GM23338 (cell line): ENCODE data around the gene STAC2. TPM values are rescaled to one million over a fixed set of nuclear protein-coding genes. Genes with fewer than 3 reads are reported as not detected.

Source experiments
- CREB1 ChIP-seq: fragments of 250-450 bp; sonication (Bioruptor Pico); IDR thresholded peaks from 2 replicates; pipeline ENCODE4 v1.5.0; 2020; ENCODE audit warnings: low read depth, mild to moderate bottlenecking, moderate library complexity
- EZH2 ChIP-seq: fragments of 200-600 bp; sonication (generic); IDR thresholded peaks from one replicate; pipeline ENCODE4 v1.8.0; 2017; ENCODE audit warnings: antibody characterized with exemption, mild to moderate bottlenecking, low read depth; ENCODE audit not compliant: unreplicated experiment
- EZH2phosphoT487 ChIP-seq: fragments of 200-600 bp; sonication (generic); IDR thresholded peaks from one replicate; pipeline ENCODE4 v1.8.1; 2018; ENCODE audit warnings: antibody characterized with exemption; ENCODE audit not compliant: unreplicated experiment
- JUNB ChIP-seq: IDR thresholded peaks from one replicate; pipeline ENCODE4 v1.6.1; 2016; ENCODE audit warnings: antibody characterized with exemption; ENCODE audit not compliant: unreplicated experiment
- POLR2AphosphoS5 ChIP-seq: IDR thresholded peaks from 2 replicates; pipeline ENCODE4 v1.6.1; 2016; ENCODE audit warnings: antibody characterized with exemption, low read depth
- ZNF114 ChIP-seq: fragments of 250-450 bp; sonication (Bioruptor Pico); IDR thresholded peaks from 2 replicates; pipeline ENCODE4 v1.5.0; 2020; ENCODE audit warnings: mild to moderate bottlenecking, moderate library complexity
- polyA plus RNA-seq: library from polyadenylated mRNA; unstranded; fragments of >200 nt; fragmentation: Nextera tagmentation; extraction: Ambion mirVana; gene quantifications from 2 replicates; pipeline ENCODE4 v1.2.1, GENCODE V29; 2016
- total RNA-seq: library from RNA; depleted of rRNA; stranded (reverse); fragments of >200 nt; shearing (Covaris generic); gene quantifications from 2 replicates; pipeline ENCODE4 v1.2.3, GENCODE V29; 2014
- TF ChIP-seq, protein P1 (sequence below): fragments of 250-450 bp; sonication (Bioruptor Pico); IDR thresholded peaks from 2 replicates; pipeline ENCODE4 v1.5.0; 2020; ENCODE audit warnings: mild to moderate bottlenecking, moderate library complexity
- TF ChIP-seq, protein P2 (sequence below), 2 experiments: fragments of 200-600 bp in 1 of 2; sonication (generic) in 1 of 2; conservative IDR thresholded peaks; 2 replicates each; pipeline versions ENCODE4 v1.5.1 to v1.6.1; 2016 to 2017; ENCODE audit warnings: antibody characterized with exemption in 2 of 2, low read depth in 2 of 2, mild to moderate bottlenecking in 2 of 2, moderate library complexity in 1 of 2
- TF ChIP-seq, protein P3 (sequence below): IDR thresholded peaks from 2 replicates; pipeline ENCODE4 v1.6.1; 2016; ENCODE audit warnings: antibody characterized with exemption

STAC2 gene
- total and polyA plus RNA-seq, 2 experiments from 2014 or later: 1.9 to 3.1 TPM

DNA sequence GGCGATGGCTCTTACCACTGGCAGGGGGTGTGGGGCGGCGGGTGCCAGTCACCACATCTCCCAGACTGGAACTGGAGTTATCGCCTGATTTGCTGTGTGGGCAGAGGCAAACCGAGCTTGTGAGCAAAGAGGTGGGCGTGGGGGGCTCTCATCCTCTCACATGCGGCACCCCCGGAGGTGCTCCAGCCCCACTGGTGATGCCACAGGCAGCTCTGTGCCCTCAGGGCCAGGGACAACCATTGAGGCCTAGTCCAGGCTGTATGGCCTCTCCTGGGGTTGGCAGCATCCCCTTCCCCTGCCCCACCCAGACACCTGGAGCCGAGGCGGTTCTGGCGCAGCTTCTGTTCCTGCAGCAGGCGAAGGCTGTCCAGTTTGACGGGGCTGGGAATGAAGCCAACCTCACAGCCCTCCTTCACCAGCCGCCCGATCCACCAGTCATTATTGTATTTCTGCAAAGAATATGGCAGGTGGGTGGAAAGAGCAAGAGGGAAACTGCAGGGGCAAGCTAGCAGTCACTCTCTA lies 39.2 kb downstream of the STAC2 start (continued):
- TF ChIP-seq, protein P1, sequence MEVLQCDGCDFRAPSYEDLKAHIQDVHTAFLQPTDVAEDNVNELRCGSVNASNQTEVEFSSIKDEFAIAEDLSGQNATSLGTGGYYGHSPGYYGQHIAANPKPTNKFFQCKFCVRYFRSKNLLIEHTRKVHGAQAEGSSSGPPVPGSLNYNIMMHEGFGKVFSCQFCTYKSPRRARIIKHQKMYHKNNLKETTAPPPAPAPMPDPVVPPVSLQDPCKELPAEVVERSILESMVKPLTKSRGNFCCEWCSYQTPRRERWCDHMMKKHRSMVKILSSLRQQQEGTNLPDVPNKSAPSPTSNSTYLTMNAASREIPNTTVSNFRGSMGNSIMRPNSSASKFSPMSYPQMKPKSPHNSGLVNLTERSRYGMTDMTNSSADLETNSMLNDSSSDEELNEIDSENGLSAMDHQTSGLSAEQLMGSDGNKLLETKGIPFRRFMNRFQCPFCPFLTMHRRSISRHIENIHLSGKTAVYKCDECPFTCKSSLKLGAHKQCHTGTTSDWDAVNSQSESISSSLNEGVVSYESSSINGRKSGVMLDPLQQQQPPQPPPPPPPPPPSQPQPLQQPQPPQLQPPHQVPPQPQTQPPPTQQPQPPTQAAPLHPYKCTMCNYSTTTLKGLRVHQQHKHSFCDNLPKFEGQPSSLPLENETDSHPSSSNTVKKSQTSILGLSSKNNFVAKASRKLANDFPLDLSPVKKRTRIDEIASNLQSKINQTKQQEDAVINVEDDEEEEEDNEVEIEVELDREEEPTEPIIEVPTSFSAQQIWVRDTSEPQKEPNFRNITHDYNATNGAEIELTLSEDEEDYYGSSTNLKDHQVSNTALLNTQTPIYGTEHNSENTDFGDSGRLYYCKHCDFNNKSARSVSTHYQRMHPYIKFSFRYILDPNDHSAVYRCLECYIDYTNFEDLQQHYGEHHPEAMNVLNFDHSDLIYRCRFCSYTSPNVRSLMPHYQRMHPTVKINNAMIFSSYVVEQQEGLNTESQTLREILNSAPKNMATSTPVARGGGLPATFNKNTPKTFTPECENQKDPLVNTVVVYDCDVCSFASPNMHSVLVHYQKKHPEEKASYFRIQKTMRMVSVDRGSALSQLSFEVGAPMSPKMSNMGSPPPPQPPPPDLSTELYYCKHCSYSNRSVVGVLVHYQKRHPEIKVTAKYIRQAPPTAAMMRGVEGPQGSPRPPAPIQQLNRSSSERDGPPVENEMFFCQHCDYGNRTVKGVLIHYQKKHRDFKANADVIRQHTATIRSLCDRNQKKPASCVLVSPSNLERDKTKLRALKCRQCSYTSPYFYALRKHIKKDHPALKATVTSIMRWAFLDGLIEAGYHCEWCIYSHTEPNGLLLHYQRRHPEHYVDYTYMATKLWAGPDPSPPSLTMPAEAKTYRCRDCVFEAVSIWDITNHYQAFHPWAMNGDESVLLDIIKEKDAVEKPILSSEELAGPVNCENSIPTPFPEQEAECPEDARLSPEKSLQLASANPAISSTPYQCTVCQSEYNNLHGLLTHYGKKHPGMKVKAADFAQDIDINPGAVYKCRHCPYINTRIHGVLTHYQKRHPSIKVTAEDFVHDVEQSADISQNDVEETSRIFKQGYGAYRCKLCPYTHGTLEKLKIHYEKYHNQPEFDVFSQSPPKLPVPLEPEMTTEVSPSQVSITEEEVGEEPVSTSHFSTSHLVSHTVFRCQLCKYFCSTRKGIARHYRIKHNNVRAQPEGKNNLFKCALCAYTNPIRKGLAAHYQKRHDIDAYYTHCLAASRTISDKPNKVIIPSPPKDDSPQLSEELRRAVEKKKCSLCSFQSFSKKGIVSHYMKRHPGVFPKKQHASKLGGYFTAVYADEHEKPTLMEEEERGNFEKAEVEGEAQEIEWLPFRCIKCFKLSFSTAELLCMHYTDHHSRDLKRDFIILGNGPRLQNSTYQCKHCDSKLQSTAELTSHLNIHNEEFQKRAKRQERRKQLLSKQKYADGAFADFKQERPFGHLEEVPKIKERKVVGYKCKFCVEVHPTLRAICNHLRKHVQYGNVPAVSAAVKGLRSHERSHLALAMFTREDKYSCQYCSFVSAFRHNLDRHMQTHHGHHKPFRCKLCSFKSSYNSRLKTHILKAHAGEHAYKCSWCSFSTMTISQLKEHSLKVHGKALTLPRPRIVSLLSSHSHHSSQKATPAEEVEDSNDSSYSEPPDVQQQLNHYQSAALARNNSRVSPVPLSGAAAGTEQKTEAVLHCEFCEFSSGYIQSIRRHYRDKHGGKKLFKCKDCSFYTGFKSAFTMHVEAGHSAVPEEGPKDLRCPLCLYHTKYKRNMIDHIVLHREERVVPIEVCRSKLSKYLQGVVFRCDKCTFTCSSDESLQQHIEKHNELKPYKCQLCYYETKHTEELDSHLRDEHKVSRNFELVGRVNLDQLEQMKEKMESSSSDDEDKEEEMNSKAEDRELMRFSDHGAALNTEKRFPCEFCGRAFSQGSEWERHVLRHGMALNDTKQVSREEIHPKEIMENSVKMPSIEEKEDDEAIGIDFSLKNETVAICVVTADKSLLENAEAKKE (CRISPR knock-in tag): no peak
- TF ChIP-seq EZH2 (no peak), ZNF114 (no peak), POLR2AphosphoS5 (no peak), EZH2phosphoT487 (no peak), JUNB (no peak), CREB1 (CRISPR knock-in tag) (no peak)
- TF ChIP-seq, protein P2, sequence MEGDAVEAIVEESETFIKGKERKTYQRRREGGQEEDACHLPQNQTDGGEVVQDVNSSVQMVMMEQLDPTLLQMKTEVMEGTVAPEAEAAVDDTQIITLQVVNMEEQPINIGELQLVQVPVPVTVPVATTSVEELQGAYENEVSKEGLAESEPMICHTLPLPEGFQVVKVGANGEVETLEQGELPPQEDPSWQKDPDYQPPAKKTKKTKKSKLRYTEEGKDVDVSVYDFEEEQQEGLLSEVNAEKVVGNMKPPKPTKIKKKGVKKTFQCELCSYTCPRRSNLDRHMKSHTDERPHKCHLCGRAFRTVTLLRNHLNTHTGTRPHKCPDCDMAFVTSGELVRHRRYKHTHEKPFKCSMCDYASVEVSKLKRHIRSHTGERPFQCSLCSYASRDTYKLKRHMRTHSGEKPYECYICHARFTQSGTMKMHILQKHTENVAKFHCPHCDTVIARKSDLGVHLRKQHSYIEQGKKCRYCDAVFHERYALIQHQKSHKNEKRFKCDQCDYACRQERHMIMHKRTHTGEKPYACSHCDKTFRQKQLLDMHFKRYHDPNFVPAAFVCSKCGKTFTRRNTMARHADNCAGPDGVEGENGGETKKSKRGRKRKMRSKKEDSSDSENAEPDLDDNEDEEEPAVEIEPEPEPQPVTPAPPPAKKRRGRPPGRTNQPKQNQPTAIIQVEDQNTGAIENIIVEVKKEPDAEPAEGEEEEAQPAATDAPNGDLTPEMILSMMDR (conservative IDR thresholded peaks at IDR 0.05; ENCODE audit: low read depth in 2 of 2): no peak
- TF ChIP-seq, protein P3, sequence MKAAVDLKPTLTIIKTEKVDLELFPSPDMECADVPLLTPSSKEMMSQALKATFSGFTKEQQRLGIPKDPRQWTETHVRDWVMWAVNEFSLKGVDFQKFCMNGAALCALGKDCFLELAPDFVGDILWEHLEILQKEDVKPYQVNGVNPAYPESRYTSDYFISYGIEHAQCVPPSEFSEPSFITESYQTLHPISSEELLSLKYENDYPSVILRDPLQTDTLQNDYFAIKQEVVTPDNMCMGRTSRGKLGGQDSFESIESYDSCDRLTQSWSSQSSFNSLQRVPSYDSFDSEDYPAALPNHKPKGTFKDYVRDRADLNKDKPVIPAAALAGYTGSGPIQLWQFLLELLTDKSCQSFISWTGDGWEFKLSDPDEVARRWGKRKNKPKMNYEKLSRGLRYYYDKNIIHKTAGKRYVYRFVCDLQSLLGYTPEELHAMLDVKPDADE: no peak
